IPS DF 4.7 (cell line): ENCODE measurements around the gene SLAMF1.
"Not testable (repeated sequence)": the region's sequence is repeated elsewhere in the genome, so short reads cannot be mapped to it uniquely, and the experiment has no call there.

Experiments used
- DNase-seq: peaks from one replicate; pipeline ENCODE4 v3.0.0-alpha.2; 2013; ENCODE audit warnings: low spot score; ENCODE audit errors: extremely low read depth

Gene SLAMF1

GRCh38 chr1:160565564-160565963, 81.3 kb downstream of the SLAMF1 start:
- DNase-seq, result no peak

DNA sequence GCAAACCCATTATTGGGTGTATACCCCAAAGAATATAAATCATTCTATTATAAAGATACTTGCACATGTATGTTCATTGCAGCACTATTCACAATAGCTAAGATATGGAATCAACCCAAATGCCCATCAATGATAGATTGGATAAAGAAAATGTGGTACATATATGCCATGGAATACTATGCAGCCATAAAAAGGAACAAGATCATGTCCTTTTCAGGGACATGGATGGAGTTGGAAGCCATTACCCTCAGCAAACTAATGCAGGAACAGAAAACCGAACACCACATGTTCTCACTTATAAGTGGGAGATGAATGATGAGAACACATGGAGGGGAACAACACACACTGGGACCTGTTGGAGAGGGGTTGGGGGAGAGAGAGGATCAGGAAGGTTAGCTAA, 83.6 kb downstream of the SLAMF1 start:
- not testable (repeated sequence) for DNase-seq

- not testable (repeated sequence) for DNase-seq
These were observed 84.1 kb downstream of the SLAMF1 start for GRCh38 chr1:160562745-160563144.

DNA sequence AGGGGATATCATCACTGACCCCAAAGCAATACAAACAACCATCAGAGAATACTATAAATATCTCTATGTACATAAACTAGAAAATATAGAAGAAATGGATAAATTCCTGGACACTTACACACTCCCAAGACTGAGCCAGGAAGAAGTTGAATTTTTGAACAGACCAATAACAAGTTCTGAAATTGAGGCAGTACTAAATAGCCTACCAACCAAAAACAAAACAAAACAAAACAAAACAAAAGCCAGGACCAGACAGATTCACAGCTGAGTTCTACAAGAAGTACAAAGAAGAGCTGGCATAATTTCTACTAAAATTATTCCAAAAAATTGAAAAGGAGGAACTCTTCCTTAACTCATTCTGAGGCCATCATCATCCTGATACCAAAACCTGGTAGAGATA, 86.0 kb downstream of the SLAMF1 start:
- DNase-seq, result no peak

GRCh38 chr1:160560045-160560705, 86.7 kb downstream of the SLAMF1 start:
- DNase-seq, result no peak

DNA sequence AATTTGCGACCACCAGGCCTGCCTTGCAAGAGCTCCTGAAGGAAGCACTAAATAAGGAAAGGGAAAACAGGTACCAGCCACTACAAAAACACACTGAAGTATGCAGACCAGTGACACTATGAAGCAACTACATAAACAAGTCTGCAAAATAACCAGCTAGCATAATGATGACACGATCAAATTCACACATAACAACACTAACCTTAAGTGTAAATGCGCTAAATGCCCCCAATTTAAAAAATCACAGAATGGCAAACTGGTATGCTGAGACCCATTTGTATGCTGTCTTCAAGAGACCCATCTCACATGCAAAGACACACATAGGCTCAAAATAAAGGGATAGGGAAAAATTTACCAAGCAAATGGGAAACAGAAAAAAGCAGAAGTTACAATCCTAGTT, 87.4 kb downstream of the SLAMF1 start:
- DNase-seq, result not testable (repeated sequence)

- no peak for DNase-seq
These were observed 88.0 kb downstream of the SLAMF1 start for GRCh38 chr1:160558660-160559380.
